CD4-positive, alpha-beta T cell (primary cell): ENCODE results near the gene SPTSSB. TPM values are rescaled to one million over a fixed set of nuclear protein-coding genes. Genes with fewer than 3 reads are reported as not detected.

Experiments
- ATAC-seq: fragments of 200-7000 bp; cut with Tn5 transposase; one replicate; pipeline ENCODE4 v1.10.0; 2022; ENCODE audit warnings: mild to moderate bottlenecking; ENCODE audit not compliant: poor library complexity
- CTCF ChIA-PET: fragments of 350-600 bp; sonication (Branson Sonifier 250); formaldehyde crosslinking; loops from one replicate; lab custom pipeline; 2021; ENCODE audit warnings: antibody characterized with exemption, inconsistent platforms; lab: Charles Lee
- POLR2A ChIA-PET: fragments of 350-600 bp; sonication (Branson Sonifier 250); formaldehyde crosslinking; loops from one replicate; lab custom pipeline; 2021; ENCODE audit warnings: antibody characterized with exemption, inconsistent platforms; lab: Charles Lee
- DNase-seq, 14 experiments: peaks; one replicate each; pipeline ENCODE4 v3.0.0-alpha.2; 2013 to 2020; ENCODE audit warnings: mixed read lengths in 2 of 14
- H3K27ac ChIP-seq, 2 donors: one replicate each; pipeline versions ENCODE4 v1.5.1 to v1.7.0; 2013; ENCODE audit warnings: low read length in 2 of 2, low read depth in 1 of 2, mild to moderate bottlenecking in 1 of 2
- H3K27me3 ChIP-seq, 2 experiments: 1 replicate in 1 of 2; 2 replicates in 1 of 2; pipeline versions ENCODE4 v1.6.1 to v1.7.0; 2013; ENCODE audit warnings: low read length in 2 of 2, control low read depth in 1 of 2, mild to moderate bottlenecking in 1 of 2, moderate library complexity in 1 of 2; ENCODE audit not compliant: insufficient read depth in 2 of 2, control insufficient read depth in 1 of 2
- H3K36me3 ChIP-seq: one replicate; pipeline ENCODE4 v1.6.1; 2013; ENCODE audit warnings: low read length, control low read depth; ENCODE audit not compliant: insufficient read depth
- H3K4me1 ChIP-seq: one replicate; pipeline ENCODE4 v1.6.1; 2013; ENCODE audit warnings: low read length, control low read depth; ENCODE audit not compliant: insufficient read depth
- H3K4me3 ChIP-seq: one replicate; pipeline ENCODE4 v1.5.1; 2013; ENCODE audit warnings: mild to moderate bottlenecking, low read length, moderate library complexity
- H3K9me3 ChIP-seq, 2 experiments: 1 replicate in 1 of 2; 2 replicates in 1 of 2; pipeline versions ENCODE4 v1.6.1 to v1.7.0; 2013; ENCODE audit warnings: low read length in 2 of 2, mild to moderate bottlenecking in 2 of 2, control low read depth in 1 of 2, moderate library complexity in 1 of 2; ENCODE audit not compliant: control insufficient read depth in 1 of 2, insufficient read depth in 1 of 2
- H3K27ac Mint-ChIP-seq: one replicate; pipeline ENCODE4 v1.8.0; 2020; ENCODE audit warnings: mixed read lengths
- H3K27me3 Mint-ChIP-seq: one replicate; pipeline ENCODE4 v1.8.0; 2021; ENCODE audit warnings: mixed read lengths
- H3K36me3 Mint-ChIP-seq: one replicate; pipeline ENCODE4 v1.8.0; 2021; ENCODE audit warnings: low read depth, mixed read lengths
- H3K4me1 Mint-ChIP-seq: one replicate; pipeline ENCODE4 v1.8.0; 2021; ENCODE audit warnings: low read depth, mixed read lengths
- H3K4me3 Mint-ChIP-seq: one replicate; pipeline ENCODE4 v1.8.0; 2020; ENCODE audit warnings: mild to moderate bottlenecking, mixed read lengths
- H3K9me3 Mint-ChIP-seq: one replicate; pipeline ENCODE4 v1.8.0; 2020; ENCODE audit warnings: mixed read lengths
- CTCF ChIP-seq: fragments of 200-600 bp; IDR thresholded peaks from one replicate; pipeline ENCODE4 v1.8.0; 2022; ENCODE audit warnings: antibody characterized with exemption, mild to moderate bottlenecking
- intact Hi-C, 2 experiments: fragments of 100-400 bp; cut with DNase I in 1 of 2; cut with micrococcal nuclease in 1 of 2; formaldehyde crosslinking; loops; one replicate each; pipeline versions ENCODE4 v1.15.1 to v1.9.0; 2023 to 2025; cut with DNase I, micrococcal nuclease
- total RNA-seq, 174 experiments: library from RNA in 2 of 174; stranded (reverse) in 2 of 174; gene quantifications; one replicate each; pipeline ENCODE4 v1.2.3 and lab custom pipeline; 2021 to 2026

The SPTSSB gene
- total RNA-seq, 2 experiments from 2014 or later, result 0.11 TPM; not detected in 1

- no peak for TF ChIP-seq CTCF
- Histone ChIP-seq H3K27ac (no peak overlapping the region), H3K27me3 (no peaks in the 10 kb centered on the region), H3K4me3 (no peak overlapping the region), H3K36me3 (no peaks in the 10 kb centered on the region), H3K9me3 (peaks cover 0 to 4% of the 10 kb centered on the region in 2 experiments), H3K4me1 (no peaks in the 10 kb centered on the region)
- H3K27me3 Mint-ChIP-seq, result no peaks in the 10 kb centered on the region
- no peak overlapping the region for H3K4me3 Mint-ChIP-seq
- no peaks in the 10 kb centered on the region for H3K36me3 Mint-ChIP-seq
- H3K9me3 Mint-ChIP-seq, result no peaks in the 10 kb centered on the region
- no peak for ATAC-seq
- DNase-seq, result no peak
- CTCF ChIA-PET, result interaction anchor here (1.2 kb wide), 1 partner anchor 15 kb away, joined by 4 read pairs; no protein-coding TSS in a partner anchor
- POLR2A ChIA-PET, result no interaction called here
- no peaks in the 10 kb centered on the region for H3K4me1 Mint-ChIP-seq
- intact Hi-C loops, result no loop called here
- no peak overlapping the region for H3K27ac Mint-ChIP-seq
Measured at GRCh38 chr3:161320837-161321236, 50.5 kb downstream of the SPTSSB start.

DNA sequence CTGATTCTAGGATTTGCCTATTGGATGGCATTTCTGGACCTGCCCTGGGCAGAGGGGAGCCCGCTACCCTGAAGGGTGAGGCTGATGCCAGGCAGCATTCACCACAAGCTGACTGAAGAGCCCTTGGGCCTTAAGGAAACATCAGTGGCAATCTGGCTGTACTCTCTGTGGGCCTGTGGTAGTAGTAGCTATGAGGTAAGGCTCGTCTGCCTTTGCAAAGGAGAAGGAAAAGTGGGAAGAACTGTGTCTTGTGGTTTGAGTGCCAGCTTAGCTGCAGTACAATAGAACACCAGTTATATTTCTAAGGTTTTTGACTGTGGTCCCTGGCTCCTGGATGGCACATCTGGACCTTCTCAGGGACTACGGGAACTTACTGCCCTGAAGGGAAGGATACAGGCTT is 51.5 kb downstream of the SPTSSB start:
- Histone ChIP-seq H3K4me1 (no peaks in the 10 kb centered on the region), H3K9me3 (peaks cover 0 to 4% of the 10 kb centered on the region in 2 experiments), H3K27ac (no peak overlapping the region), H3K36me3 (no peaks in the 10 kb centered on the region), H3K27me3 (no peaks in the 10 kb centered on the region), H3K4me3 (no peak overlapping the region)
- no peaks in the 10 kb centered on the region for H3K27me3 Mint-ChIP-seq
- DNase-seq, result no peak
- H3K27ac Mint-ChIP-seq, result no peak overlapping the region
- CTCF ChIA-PET, result no interaction called here
- no peak for TF ChIP-seq CTCF
- peaks cover 2% of the 10 kb centered on the region for H3K4me1 Mint-ChIP-seq
- intact Hi-C loops, result no loop called here
- H3K4me3 Mint-ChIP-seq, result no peak overlapping the region
- ATAC-seq, result no peak
- no peaks in the 10 kb centered on the region for H3K9me3 Mint-ChIP-seq
- POLR2A ChIA-PET, result no interaction called here
- no peaks in the 10 kb centered on the region for H3K36me3 Mint-ChIP-seq

- no peak overlapping the region for H3K27ac ChIP-seq
- H3K36me3 ChIP-seq, result no peaks in the 10 kb centered on the region
- H3K4me3 ChIP-seq, result no peak overlapping the region
- H3K4me1 ChIP-seq, result peaks cover 21% of the 10 kb centered on the region
- H3K9me3 ChIP-seq, result peaks cover 0 to 4% of the 10 kb centered on the region in 2 experiments
- ChIA-PET CTCF (interaction anchor here (2.1 kb wide), 1 partner anchor 15 kb away, joined by 5 read pairs; no protein-coding TSS in a partner anchor), POLR2A (no interaction called here)
- no peak for ATAC-seq
- DNase-seq, result no peak
- Mint-ChIP-seq H3K27ac (no peak overlapping the region), H3K4me1 (peaks cover 24% of the 10 kb centered on the region), H3K4me3 (no peak overlapping the region), H3K9me3 (no peaks in the 10 kb centered on the region), H3K27me3 (no peaks in the 10 kb centered on the region), H3K36me3 (no peaks in the 10 kb centered on the region)
- intact Hi-C loops, result no loop called here
- TF ChIP-seq CTCF, result no peak
- no peaks in the 10 kb centered on the region for H3K27me3 ChIP-seq
Measured at GRCh38 chr3:161317077-161317476, 54.2 kb downstream of the SPTSSB start.
